H1 (cell line): ENCODE measurements around the gene SRGAP3. TPM values are rescaled to one million over a fixed set of nuclear protein-coding genes. Genes with fewer than 3 reads are reported as not detected.

Source experiments
- CTCF ChIA-PET: fragments of 300-600 bp; sonication (Branson Sonifier 250); formaldehyde crosslinking; loops from one replicate; lab custom pipeline; 2021; ENCODE audit not compliant: partially characterized antibody; lab: Charles Lee
- POLR2A ChIA-PET: fragments of 300-600 bp; sonication (Branson Sonifier 250); formaldehyde crosslinking; loops from one replicate; lab custom pipeline; 2021; ENCODE audit warnings: inconsistent platforms; ENCODE audit not compliant: partially characterized antibody; lab: Charles Lee
- DNase-seq, 2 experiments: peaks; one replicate each; pipeline versions ENCODE4 v3.0.0 to v3.0.0-alpha.2; 2010 to 2022; ENCODE audit warnings: low spot score in 2 of 2, low read depth in 1 of 2, mixed read lengths in 1 of 2
- FAIRE-seq: peaks from 2 replicates; lab custom pipeline; 2011; peaks lifted over from hg19 to GRCh38; lab: Jason Lieb, UNC
- H2AFZ ChIP-seq: 2 replicates; pipeline ENCODE4 v1.8.1; 2012; ENCODE audit warnings: low read length, inconsistent platforms
- H2AK5ac ChIP-seq: 2 replicates; pipeline ENCODE4 v1.6.1; 2013; ENCODE audit warnings: low read depth, low read length
- H2BK120ac ChIP-seq: replicated peaks from 2 replicates; pipeline ENCODE3; 2013; ENCODE audit warnings: low read depth, low read length, inconsistent platforms
- H2BK12ac ChIP-seq: 2 replicates; pipeline ENCODE4 v1.6.1; 2013; ENCODE audit warnings: low read depth, low read length
- H2BK15ac ChIP-seq: 2 replicates; pipeline ENCODE4 v1.6.1; 2013; ENCODE audit warnings: low read length
- H2BK20ac ChIP-seq: 2 replicates; pipeline ENCODE4 v1.6.1; 2013; ENCODE audit warnings: low read length
- H2BK5ac ChIP-seq: 2 replicates; pipeline ENCODE4 v1.6.1; 2013; ENCODE audit warnings: low read depth, low read length
- H3K14ac ChIP-seq: 2 replicates; pipeline ENCODE4 v1.6.1; 2013; ENCODE audit warnings: inconsistent platforms; ENCODE audit not compliant: insufficient read length
- H3K18ac ChIP-seq: 2 replicates; pipeline ENCODE4 v1.6.1; 2013; ENCODE audit warnings: low read length; ENCODE audit errors: extremely low read depth
- H3K23ac ChIP-seq: 2 replicates; pipeline ENCODE4 v1.6.1; 2013; ENCODE audit warnings: inconsistent platforms; ENCODE audit not compliant: insufficient read length
- H3K23me2 ChIP-seq: 2 replicates; pipeline ENCODE4 v1.6.1; 2013; ENCODE audit warnings: low read depth, low read length
- H3K27ac ChIP-seq: 2 replicates; pipeline ENCODE4 v1.6.1; 2011; ENCODE audit warnings: low read depth, low read length, inconsistent platforms
- H3K27me3 ChIP-seq, 4 experiments: replicated peaks in 1 of 4; 1 replicate in 1 of 4; 2 replicates in 3 of 4; pipeline versions ENCODE4 v1.6.1 to v1.8.1; 2011 to 2013; ENCODE audit warnings: low read length in 3 of 4, mild to moderate bottlenecking in 3 of 4, inconsistent platforms in 2 of 4, mixed read lengths in 2 of 4, moderate library complexity in 1 of 4; ENCODE audit not compliant: control insufficient read depth in 3 of 4, insufficient read depth in 3 of 4; ENCODE audit errors: extremely low read depth in 1 of 4
- H3K36me3 ChIP-seq, 4 experiments: 2 replicates each; pipeline versions ENCODE4 v1.6.1 to v1.8.1; 2011 to 2013; ENCODE audit warnings: mild to moderate bottlenecking in 4 of 4, low read length in 3 of 4, moderate library complexity in 2 of 4, control low read depth in 1 of 4, inconsistent platforms in 1 of 4; ENCODE audit not compliant: insufficient read depth in 4 of 4, control insufficient read depth in 2 of 4
- H3K4ac ChIP-seq: replicated peaks from 2 replicates; pipeline ENCODE3; 2013; ENCODE audit warnings: low read length, low read depth, mixed read lengths, inconsistent platforms; ENCODE audit not compliant: insufficient read length
- H3K4me1 ChIP-seq, 4 experiments: replicated peaks in 1 of 4; 1 replicate in 1 of 4; 2 replicates in 3 of 4; pipeline versions ENCODE4 v1.6.1 to v1.8.1; 2011 to 2013; ENCODE audit warnings: low read length in 3 of 4, inconsistent platforms in 2 of 4, mixed read lengths in 1 of 4; ENCODE audit not compliant: insufficient read depth in 4 of 4, control insufficient read depth in 3 of 4
- H3K4me2 ChIP-seq, 2 experiments: 2 replicates each; pipeline versions ENCODE4 v1.6.1 to v1.8.1; 2011 to 2013; ENCODE audit warnings: low read depth in 2 of 2, low read length in 2 of 2, control low read depth in 1 of 2, inconsistent platforms in 1 of 2, mild to moderate bottlenecking in 1 of 2; ENCODE audit not compliant: insufficient read depth in 1 of 2
- H3K4me3 ChIP-seq, 4 experiments: fragments of 200-600, 300-600 bp in 1 of 4; sonication (generic), shearing (Covaris generic), sonication (Bioruptor Twin) in 1 of 4; 2 replicates each; pipeline versions ENCODE4 v1.5.1 to v1.8.1; 2011 to 2016; ENCODE audit warnings: low read length in 4 of 4, low read depth in 3 of 4, control low read depth in 2 of 4, inconsistent platforms in 2 of 4, mild to moderate bottlenecking in 2 of 4, mixed read lengths in 1 of 4, moderate library complexity in 1 of 4; ENCODE audit not compliant: insufficient read depth in 2 of 4; ENCODE audit errors: extremely low read depth in 1 of 4
- H3K56ac ChIP-seq: replicated peaks from 2 replicates; pipeline ENCODE3; 2013; ENCODE audit warnings: low read depth, mild to moderate bottlenecking, mixed read lengths, low read length, inconsistent platforms; ENCODE audit not compliant: insufficient read length
- H3K79me1 ChIP-seq: 2 replicates; pipeline ENCODE4 v1.6.1; 2013; ENCODE audit warnings: low read depth, low read length, control low read depth
- H3K79me2 ChIP-seq, 2 experiments: 2 replicates each; pipeline versions ENCODE4 v1.6.1 to v1.8.1; 2012 to 2013; ENCODE audit warnings: low read length in 2 of 2, mild to moderate bottlenecking in 2 of 2, inconsistent platforms in 1 of 2; ENCODE audit not compliant: insufficient read depth in 2 of 2, control insufficient read depth in 1 of 2
- H3K9ac ChIP-seq, 4 experiments: replicated peaks in 1 of 4; 1 replicate in 1 of 4; 2 replicates in 3 of 4; pipeline versions ENCODE4 v1.6.1 to v1.8.1; 2011 to 2013; ENCODE audit warnings: low read depth in 3 of 4, low read length in 3 of 4, control low read depth in 2 of 4, mild to moderate bottlenecking in 2 of 4, moderate library complexity in 2 of 4, inconsistent platforms in 1 of 4; ENCODE audit errors: extremely low read depth in 1 of 4
- H3K9me3 ChIP-seq, 2 experiments: 2 replicates each; pipeline versions ENCODE4 v1.6.1 to v1.8.1; 2012 to 2013; ENCODE audit warnings: mild to moderate bottlenecking in 2 of 2, moderate library complexity in 2 of 2, control low read depth in 1 of 2, inconsistent platforms in 1 of 2, low read depth in 1 of 2, low read length in 1 of 2, mixed read lengths in 1 of 2; ENCODE audit not compliant: insufficient read depth in 2 of 2
- H4K20me1 ChIP-seq, 2 experiments: replicated peaks in 1 of 2; 2 replicates each; pipeline versions ENCODE3 to v1.8.1; 2011 to 2013; ENCODE audit warnings: inconsistent platforms in 2 of 2, low read length in 2 of 2, mild to moderate bottlenecking in 1 of 2; ENCODE audit not compliant: insufficient read depth in 2 of 2, control insufficient read depth in 1 of 2
- H4K5ac ChIP-seq: 2 replicates; pipeline ENCODE4 v1.6.1; 2013; ENCODE audit warnings: low read length, low read depth, mixed read lengths, inconsistent platforms; ENCODE audit not compliant: insufficient read length
- H4K8ac ChIP-seq: 2 replicates; pipeline ENCODE4 v1.8.0; 2013; ENCODE audit warnings: mild to moderate bottlenecking, moderate library complexity, low read length, inconsistent platforms; ENCODE audit not compliant: insufficient read depth; ENCODE audit errors: extremely low read depth
- H4K91ac ChIP-seq: replicated peaks from 2 replicates; pipeline ENCODE3; 2013; ENCODE audit warnings: low read length, mixed read lengths, inconsistent platforms; ENCODE audit not compliant: insufficient read length
- CEBPB ChIP-seq: IDR thresholded peaks from 2 replicates; pipeline ENCODE4 v1.6.1; 2012; ENCODE audit warnings: low read depth, low read length
- CREB1 ChIP-seq: IDR thresholded peaks from 2 replicates; pipeline ENCODE4 v1.6.1; 2012; ENCODE audit warnings: inconsistent platforms
- JUND ChIP-seq: IDR thresholded peaks from 2 replicates; pipeline ENCODE4 v1.6.1; 2011; ENCODE audit warnings: mild to moderate bottlenecking, improper control_type of control experiment, low read length
- KDM5A ChIP-seq: fragments of 200-600 bp; IDR thresholded peaks from 2 replicates; pipeline ENCODE4 v1.7.1; 2012; ENCODE audit warnings: mild to moderate bottlenecking, low read length, inconsistent platforms, mixed read lengths
- NANOG ChIP-seq: IDR thresholded peaks from 2 replicates; pipeline ENCODE4 v1.6.1; 2011; ENCODE audit warnings: low read length, low read depth, mild to moderate bottlenecking, inconsistent platforms; ENCODE audit not compliant: insufficient read depth, poor library complexity, severe bottlenecking
- RNF2 ChIP-seq: fragments of 200-900, 300-1000 bp; sonication (generic); IDR thresholded peaks from 2 replicates; pipeline ENCODE4 v1.7.1; 2016; ENCODE audit warnings: borderline replicate concordance, low read depth, mild to moderate bottlenecking, antibody characterized with exemption, low read length; ENCODE audit not compliant: poor library complexity, severe bottlenecking; ENCODE audit errors: missing control alignments
- SUZ12 ChIP-seq: fragments of 200-600 bp; sonication (generic); IDR thresholded peaks from 2 replicates; pipeline ENCODE4 v1.6.1; 2012; ENCODE audit warnings: mild to moderate bottlenecking, inconsistent platforms, low read length, moderate library complexity, mixed read lengths
- TBP ChIP-seq: IDR thresholded peaks from 2 replicates; pipeline ENCODE4 v1.6.1; 2011; ENCODE audit warnings: low read depth, low read length, improper control_type of control experiment
- USF2 ChIP-seq: IDR thresholded peaks from 2 replicates; pipeline ENCODE4 v1.6.1; 2011; ENCODE audit warnings: low read length, improper control_type of control experiment
- WGBS, 2 experiments: shearing (Covaris generic) in 1 of 2; methylation state at CpG; one replicate each; pipeline versions ENCODE4 v1.1.6 to v1.1.7; 2013 to 2015; ENCODE audit warnings: low lambda C conversion rate in 2 of 2, mixed read lengths in 2 of 2, inconsistent platforms in 1 of 2, low coverage in 1 of 2, missing lambda C conversion rate in 1 of 2; ENCODE audit not compliant: insufficient replicate concordance in 2 of 2, insufficient coverage in 1 of 2, insufficient read length in 1 of 2; ENCODE audit errors: extremely low coverage in 1 of 2, missing lambda C conversion rate in 1 of 2; 5-methylcytosine and 5-hydroxymethylcytosine counted together
- polyA plus RNA-seq, 7 experiments: library from polyadenylated mRNA; depleted of rRNA in 3 of 7; stranded (reverse) in 5 of 7; unstranded in 2 of 7; fragments of >200 nt in 5 of 7; fragments of 200-250 nt in 2 of 7; gene quantifications; 1 replicate in 5 of 7; 2 replicates in 1 of 7; 4 replicates in 1 of 7; pipeline versions ENCODE4 v1.2.1 to v1.2.3, GENCODE V29; 2011 to 2013; ENCODE audit warnings: missing spikeins in 2 of 7, mixed read lengths in 2 of 7
- total RNA-seq: library from RNA; stranded (reverse); fragmentation: NEBNext Ultra II Directional; extraction: Animal tissue kit (Norgen Biotek cat#: 25700); gene quantifications from 2 replicates; pipeline ENCODE4 v1.2.1, GENCODE V29; 2021
- TF ChIP-seq, protein P1 (sequence below): IDR thresholded peaks from 2 replicates; pipeline ENCODE4 v1.6.1; 2012; ENCODE audit warnings: inconsistent platforms
- TF ChIP-seq, protein P2 (sequence below): IDR thresholded peaks from 2 replicates; pipeline ENCODE4 v1.6.1; 2011; ENCODE audit warnings: low read depth, mild to moderate bottlenecking, low read length; ENCODE audit not compliant: insufficient read depth

The SRGAP3 gene
- total and polyA plus RNA-seq, 2 of the 8 experiments (the other 6 are each of a cell fraction or from before 2014, with no cell fraction given) = 5.8 to 11.4 TPM

DNA sequence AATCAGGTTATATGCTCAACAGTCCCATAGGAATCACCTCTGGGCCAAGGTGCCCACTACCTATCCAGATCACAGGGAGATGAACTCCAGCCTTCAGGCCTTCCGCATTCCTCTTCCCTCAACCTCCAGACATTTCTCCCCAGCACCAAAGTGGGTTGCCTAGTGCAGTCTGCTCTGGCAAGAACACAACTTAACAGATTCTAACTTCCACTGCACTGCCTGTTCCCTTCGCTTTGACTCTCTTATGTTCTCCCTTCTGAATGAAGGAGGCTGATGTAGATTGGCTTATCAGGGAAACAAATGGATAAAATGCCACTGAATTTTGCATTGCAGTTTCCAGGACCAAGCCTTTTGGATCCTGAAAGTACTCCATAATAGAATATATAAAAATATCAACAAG is 106.3 kb downstream of the SRGAP3 start:
- Histone ChIP-seq H3K14ac (no peak overlapping the region), H3K27ac (no peak overlapping the region), H3K79me2 (no peaks in the 10 kb centered on the region), H3K56ac (no peak overlapping the region), H3K9ac (no peak overlapping the region), H2AK5ac (no peak overlapping the region), H2AFZ (no peak overlapping the region), H4K20me1 (no peaks in the 10 kb centered on the region), H3K23me2 (no peaks in the 10 kb centered on the region), H3K4me3 (no peak overlapping the region), H4K8ac (no peak overlapping the region), H4K5ac (no peak overlapping the region), H2BK12ac (no peak overlapping the region), H3K36me3 (no peaks in the 10 kb centered on the region), H4K91ac (no peak overlapping the region), H3K4me2 (no peak overlapping the region), H3K23ac (no peak overlapping the region), H3K9me3 (peaks cover 0 to 9% of the 10 kb centered on the region in 2 experiments; a peak in 1 of 4 replicates), H2BK15ac (no peak overlapping the region), H3K27me3 (no peaks in the 10 kb centered on the region), H2BK20ac (no peak overlapping the region), H3K4ac (no peak overlapping the region), H3K79me1 (no peaks in the 10 kb centered on the region; the same call in 1 of the 2 replicates), H3K18ac (no peak overlapping the region), H2BK5ac (no peak overlapping the region), H2BK120ac (no peak overlapping the region), H3K4me1 (no peaks in the 10 kb centered on the region)
- WGBS, 2 experiments = 87% methylated on average over 2 of the region's 2 CpGs; no CpG with 5 or more reads in 1 of the 2 experiments
- DNase-seq (no peak), FAIRE-seq (no peak)
- ChIA-PET CTCF (no interaction called here), POLR2A (no interaction called here)
- TF ChIP-seq NANOG (no peak), TBP (no peak), RNF2 (no peak), SUZ12 (no peak), JUND (no peak), KDM5A (no peak), CEBPB (no peak), USF2 (no peak), CREB1 (no peak)
- TF ChIP-seq, protein P1, sequence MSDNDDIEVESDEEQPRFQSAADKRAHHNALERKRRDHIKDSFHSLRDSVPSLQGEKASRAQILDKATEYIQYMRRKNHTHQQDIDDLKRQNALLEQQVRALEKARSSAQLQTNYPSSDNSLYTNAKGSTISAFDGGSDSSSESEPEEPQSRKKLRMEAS = no peak
- TF ChIP-seq, protein P2, sequence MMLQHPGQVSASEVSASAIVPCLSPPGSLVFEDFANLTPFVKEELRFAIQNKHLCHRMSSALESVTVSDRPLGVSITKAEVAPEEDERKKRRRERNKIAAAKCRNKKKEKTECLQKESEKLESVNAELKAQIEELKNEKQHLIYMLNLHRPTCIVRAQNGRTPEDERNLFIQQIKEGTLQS = no peak
